HepG2 (cell line): ENCODE results near the gene DISP2. TPM values are rescaled to one million over a fixed set of nuclear protein-coding genes. Genes with fewer than 3 reads are reported as not detected.

ENCODE experiments used
- CHD2 ChIP-seq: IDR thresholded peaks from 2 replicates; pipeline ENCODE4 v1.6.1; 2011; ENCODE audit warnings: low read depth, low read length, improper control_type of control experiment
- E2F1 ChIP-seq: sonication (generic); formaldehyde crosslinking; IDR thresholded peaks from 2 replicates; pipeline ENCODE4 v1.5.0; 2020; ENCODE audit warnings: missing genetic modification reagents
- FOXA3 ChIP-seq: IDR thresholded peaks from 2 replicates; pipeline ENCODE4 v1.6.1; 2016; ENCODE audit warnings: missing genetic modification reagents, missing compliant biosample characterization
- GABPA ChIP-seq, 2 experiments: IDR thresholded peaks; 2 replicates each; pipeline ENCODE4 v1.6.1; 2011 to 2016; ENCODE audit warnings: low read depth in 2 of 2, low read length in 1 of 2, missing biosample characterization in 1 of 2, missing genetic modification characterization in 1 of 2
- GABPB1 ChIP-seq: IDR thresholded peaks from 2 replicates; pipeline ENCODE4 v1.6.1; 2016; ENCODE audit warnings: mild to moderate bottlenecking, missing genetic modification reagents, moderate library complexity, missing compliant biosample characterization
- KAT2B ChIP-seq: fragments of 150-350 bp; IDR thresholded peaks from 2 replicates; pipeline ENCODE4 v1.6.1; 2014; ENCODE audit warnings: low read depth, low read length, borderline replicate concordance
- MNT ChIP-seq: fragments of 450-650 bp; IDR thresholded peaks from 2 replicates; pipeline ENCODE4 v1.6.1; 2016
- NFYB ChIP-seq: sonication (generic); formaldehyde crosslinking; IDR thresholded peaks from 2 replicates; pipeline ENCODE4 v1.4.0; 2020; ENCODE audit warnings: missing genetic modification reagents
- POLR2AphosphoS2 ChIP-seq: IDR thresholded peaks from 2 replicates; pipeline ENCODE4 v1.6.1; 2011; ENCODE audit warnings: low read depth, low read length, improper control_type of control experiment
- RFXAP ChIP-seq: sonication (generic); formaldehyde crosslinking; IDR thresholded peaks from 2 replicates; pipeline ENCODE4 v1.4.0; 2020; ENCODE audit warnings: missing genetic modification reagents, borderline replicate concordance
- RORA ChIP-seq: sonication (generic); formaldehyde crosslinking; IDR thresholded peaks from 2 replicates; pipeline ENCODE4 v1.5.0; 2020; ENCODE audit warnings: mild to moderate bottlenecking, missing genetic modification reagents, moderate library complexity
- SRSF4 ChIP-seq: fragments of 200-400 bp; formaldehyde crosslinking; IDR thresholded peaks from one replicate; pipeline ENCODE4 v1.6.1; 2018; ENCODE audit warnings: mild to moderate bottlenecking, low read depth, low read length, moderate library complexity; ENCODE audit not compliant: poor library complexity, severe bottlenecking
- TARDBP ChIP-seq: sonication (generic); formaldehyde crosslinking; IDR thresholded peaks from 2 replicates; pipeline ENCODE4 v1.8.0; 2022; ENCODE audit warnings: mild to moderate bottlenecking, missing genetic modification reagents
- TEAD3 ChIP-seq: optimal IDR thresholded peaks from 2 replicates; pipeline ENCODE3; 2016; ENCODE audit warnings: borderline replicate concordance
- ZFP36L1 ChIP-seq: sonication (generic); formaldehyde crosslinking; IDR thresholded peaks from 2 replicates; pipeline ENCODE4 v1.8.0; 2022; ENCODE audit warnings: mild to moderate bottlenecking, missing genetic modification reagents, moderate library complexity
- ZMAT3 ChIP-seq: sonication (generic); formaldehyde crosslinking; conservative IDR thresholded peaks from 2 replicates; pipeline ENCODE4 v1.7.0; 2021; ENCODE audit warnings: missing genetic modification reagents
- ZNF280B ChIP-seq: sonication (generic); formaldehyde crosslinking; IDR thresholded peaks from 2 replicates; pipeline ENCODE4 v1.5.0; 2020; ENCODE audit warnings: missing genetic modification reagents, mild to moderate bottlenecking, borderline replicate concordance
- ZNF282 ChIP-seq: fragments of 450-650 bp; IDR thresholded peaks from 2 replicates; pipeline ENCODE4 v1.6.1; 2018; ENCODE audit not compliant: partially characterized antibody
- ZNF446 ChIP-seq: sonication (generic); formaldehyde crosslinking; IDR thresholded peaks from 2 replicates; pipeline ENCODE4 v1.5.0; 2020; ENCODE audit warnings: mild to moderate bottlenecking, missing genetic modification reagents
- ZNF691 ChIP-seq: sonication (generic); formaldehyde crosslinking; IDR thresholded peaks from 2 replicates; pipeline ENCODE4 v1.4.0; 2020; ENCODE audit warnings: missing genetic modification reagents, low read depth, mild to moderate bottlenecking, borderline replicate concordance
- ZNF766 ChIP-seq: sonication (generic); formaldehyde crosslinking; IDR thresholded peaks from 2 replicates; pipeline ENCODE4 v1.5.0; 2020; ENCODE audit warnings: missing genetic modification reagents, borderline replicate concordance
- ZNF83 ChIP-seq: sonication (generic); formaldehyde crosslinking; IDR thresholded peaks from 2 replicates; pipeline ENCODE4 v1.4.0; 2020; ENCODE audit warnings: missing genetic modification reagents, mild to moderate bottlenecking, borderline replicate concordance
- ZSCAN9 ChIP-seq: IDR thresholded peaks from 2 replicates; pipeline ENCODE4 v1.6.1; 2016; ENCODE audit warnings: borderline replicate concordance
- polyA plus RNA-seq, 8 experiments: library from polyadenylated mRNA; depleted of rRNA in 3 of 8; stranded (reverse) in 7 of 8; unstranded in 1 of 8; fragments of >200 nt; fragmentation: Illumina TruSeq in 4 of 8; extraction: Trizol in 4 of 8; gene quantifications; 2 replicates each; pipeline versions ENCODE4 v1.2.1 to v1.2.3, GENCODE V29; 2011 to 2016; ENCODE audit warnings: low read depth in 4 of 8, missing spikeins in 1 of 8, mixed read lengths in 1 of 8; ENCODE audit not compliant: insufficient read depth in 1 of 8
- total RNA-seq, 5 experiments: library from RNA; depleted of rRNA; stranded (reverse); fragments of >200 nt; fragmentation: Illumina TruSeq; extraction: Trizol; gene quantifications; 2 replicates each; pipeline ENCODE4 v1.2.3, GENCODE V29; 2016; ENCODE audit warnings: low read depth in 1 of 5
- TF ChIP-seq, protein P1 (sequence below): sonication (generic); formaldehyde crosslinking; IDR thresholded peaks from 2 replicates; pipeline ENCODE4 v1.4.0; 2020; ENCODE audit warnings: missing genetic modification reagents

The DISP2 gene
- total and polyA plus RNA-seq, 2 of the 13 experiments (the other 11 are each of a cell fraction or from before 2014, with no cell fraction given), result 0.09 to 0.32 TPM

GRCh38 chr15:40382580-40383456 lies 24.8 kb downstream of the DISP2 start, which contains the start of gene KNSTRN (continued):
- TF ChIP-seq ZMAT3, result 0 out of 2 replicates have a peak, but pooled peaks have one; percentile 34
- no peak for TF ChIP-seq RORA (CRISPR knock-in tag)
- TF ChIP-seq CHD2, result no peak
- TF ChIP-seq GABPA (IDR thresholded peaks at IDR 0.05; ENCODE audit: low read depth, low read length), result peak; percentile 85
- peak; percentile 99 for TF ChIP-seq GABPA (CRISPR knock-in tag; IDR thresholded peaks at IDR 0.05; ENCODE audit: low read depth)
- TF ChIP-seq ZNF280B (CRISPR knock-in tag), result peak; percentile 93
- no peak for TF ChIP-seq MNT
- no peak for TF ChIP-seq POLR2AphosphoS2
- TF ChIP-seq ZNF83 (CRISPR knock-in tag), result no peak
- no peak for TF ChIP-seq ZNF766 (CRISPR knock-in tag)
- peak; percentile 39; the same call in 1 of the 2 replicates for TF ChIP-seq RFXAP (CRISPR knock-in tag)
- peak; percentile 97 for TF ChIP-seq GABPB1 (CRISPR knock-in tag)
- peak; percentile 52; the same call in 1 of the 2 replicates for TF ChIP-seq TARDBP (CRISPR knock-in tag)
- TF ChIP-seq ZSCAN9, result peak; percentile 59
- TF ChIP-seq KAT2B, result no peak
- TF ChIP-seq SRSF4, result no peak
- TF ChIP-seq ZFP36L1 (CRISPR knock-in tag), result no peak
- TF ChIP-seq ZNF446 (CRISPR knock-in tag), result no peak
- TF ChIP-seq, protein P1, sequence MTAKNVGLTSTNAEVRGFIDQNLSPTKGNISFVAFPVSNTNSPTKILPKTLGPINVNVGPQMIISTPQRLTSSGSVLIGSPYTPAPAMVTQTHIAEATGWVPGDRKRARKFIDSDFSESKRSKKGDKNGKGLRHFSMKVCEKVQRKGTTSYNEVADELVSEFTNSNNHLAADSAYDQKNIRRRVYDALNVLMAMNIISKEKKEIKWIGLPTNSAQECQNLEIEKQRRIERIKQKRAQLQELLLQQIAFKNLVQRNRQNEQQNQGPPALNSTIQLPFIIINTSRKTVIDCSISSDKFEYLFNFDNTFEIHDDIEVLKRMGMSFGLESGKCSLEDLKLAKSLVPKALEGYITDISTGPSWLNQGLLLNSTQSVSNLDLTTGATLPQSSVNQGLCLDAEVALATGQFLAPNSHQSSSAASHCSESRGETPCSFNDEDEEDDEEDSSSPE (CRISPR knock-in tag), result peak; percentile 90
- TF ChIP-seq E2F1 (CRISPR knock-in tag), result no peak
- no peak for TF ChIP-seq NFYB (CRISPR knock-in tag)
- no peak; the same call in 1 of the 2 replicates for TF ChIP-seq ZNF691 (CRISPR knock-in tag)
- no peak for TF ChIP-seq FOXA3 (CRISPR knock-in tag)
- TF ChIP-seq TEAD3 (CRISPR knock-in tag), result no peak
- TF ChIP-seq ZNF282, result no peak
